ENCODE measurements around the gene SAMD9L. TPM values are rescaled to one million over a fixed set of nuclear protein-coding genes. Genes with fewer than 3 reads are reported as not detected.

The SAMD9L gene
- total and polyA plus RNA-seq, 8 donors, result 1.7 to 30.9 (median 4.6) TPM

DNA sequence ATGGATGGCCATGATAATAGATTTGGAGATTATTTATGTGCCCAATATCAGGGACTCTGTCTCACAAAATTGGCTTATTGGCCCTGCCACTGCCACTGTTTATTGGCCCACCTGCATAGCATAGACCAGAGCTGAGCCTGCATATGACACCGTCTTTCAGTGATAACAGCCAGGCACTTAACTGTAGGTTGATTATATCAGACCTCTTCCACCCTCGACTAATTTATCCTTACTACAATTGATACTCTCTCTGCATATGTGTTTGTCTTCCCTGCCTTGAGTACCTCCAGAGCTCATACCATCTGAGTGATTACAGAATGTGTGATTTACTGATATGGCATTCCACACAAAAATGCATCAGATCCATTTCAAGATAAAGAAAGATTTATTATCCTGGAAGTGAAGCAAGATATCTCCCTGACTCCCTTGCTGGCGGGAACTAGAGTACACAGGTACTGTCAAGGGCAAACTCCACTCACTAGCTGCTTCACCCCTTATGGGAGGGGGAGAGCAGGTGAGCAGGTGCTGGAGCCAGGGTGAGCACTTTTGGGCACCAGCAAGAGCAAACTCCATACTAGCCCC, 13.1 kb upstream of the SAMD9L start:
- intact Hi-C loops (cut with DNase I; ENCODE audit: low total_unique reads), result no loop called here
- TF ChIP-seq EP300 (IDR thresholded peaks at IDR 0.05), result no peak
- TF ChIP-seq POLR2A (IDR thresholded peaks at IDR 0.05), result no peak
- no peak for TF ChIP-seq CTCF (IDR thresholded peaks at IDR 0.05)
- TF ChIP-seq POLR2AphosphoS5 (IDR thresholded peaks at IDR 0.05), result no peak
- Histone ChIP-seq H3K27ac (no peak overlapping the region), H3K4me3 (no peak overlapping the region), H3K9me3 (peaks cover 0 to 6% (median 0%) of the 10 kb centered on the region in 4 donors), H3K4me1 (no peaks in the 10 kb centered on the region), H3K27me3 (no peaks in the 10 kb centered on the region), H3K36me3 (no peaks in the 10 kb centered on the region)
- no peak for DNase-seq
- 63 to 92% (median 75%) methylated on average over 3 of the region's 3 CpGs for WGBS, 5 donors

GRCh38 chr7:93160410-93160809, 12.2 kb upstream of the SAMD9L start:
- Histone ChIP-seq H3K4me3 (no peak overlapping the region), H3K9me3 (peaks cover 0 to 6% (median 0%) of the 10 kb centered on the region in 4 donors), H3K27me3 (no peaks in the 10 kb centered on the region), H3K4me1 (no peaks in the 10 kb centered on the region), H3K36me3 (no peaks in the 10 kb centered on the region), H3K27ac (no peak overlapping the region)
- TF ChIP-seq CTCF (IDR thresholded peaks at IDR 0.05), result no peak
- no peak for TF ChIP-seq POLR2A (IDR thresholded peaks at IDR 0.05)
- TF ChIP-seq POLR2AphosphoS5 (IDR thresholded peaks at IDR 0.05), result no peak
- TF ChIP-seq EP300 (IDR thresholded peaks at IDR 0.05), result no peak
- intact Hi-C loops (cut with DNase I; ENCODE audit: low total_unique reads), result no loop called here
- 49 to 70% (median 57%) methylated on average over 1 of the region's 1 CpG for WGBS, 5 donors
- no peak for DNase-seq

GRCh38 chr7:93159490-93159889, 11.3 kb upstream of the SAMD9L start:
- Histone ChIP-seq H3K27me3 (no peaks in the 10 kb centered on the region), H3K4me1 (no peaks in the 10 kb centered on the region), H3K27ac (no peak overlapping the region), H3K9me3 (peaks cover 0 to 6% (median 0%) of the 10 kb centered on the region in 4 donors), H3K36me3 (no peaks in the 10 kb centered on the region), H3K4me3 (no peak overlapping the region)
- WGBS, 5 donors, result 55 to 75% (median 56%) methylated on average over 3 of the region's 3 CpGs
- TF ChIP-seq CTCF (IDR thresholded peaks at IDR 0.05), result no peak
- no peak for TF ChIP-seq POLR2AphosphoS5 (IDR thresholded peaks at IDR 0.05)
- TF ChIP-seq POLR2A (IDR thresholded peaks at IDR 0.05), result no peak
- TF ChIP-seq EP300 (IDR thresholded peaks at IDR 0.05), result no peak
- no peak for DNase-seq
- intact Hi-C loops (cut with DNase I; ENCODE audit: low total_unique reads), result no loop called here

DNA sequence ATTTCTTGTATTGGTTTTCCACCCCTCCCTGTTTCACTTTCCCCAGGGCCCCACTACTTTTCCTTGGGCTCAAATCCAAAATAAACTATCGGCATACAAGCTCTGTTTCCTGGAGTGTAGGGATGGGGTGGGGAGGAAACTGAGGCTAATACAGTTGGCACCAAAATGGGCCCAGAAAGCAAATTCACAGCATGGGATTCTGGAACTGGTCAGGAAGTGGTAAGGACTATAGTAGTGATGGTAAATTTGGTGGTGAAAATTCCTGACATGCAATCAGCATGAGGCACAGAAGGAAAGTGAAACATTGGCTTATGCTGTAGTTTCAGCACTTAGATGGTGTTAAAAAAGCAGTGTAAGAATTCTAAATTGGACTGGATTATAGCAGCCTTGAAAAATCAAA, 8.7 kb upstream of the SAMD9L start:
- WGBS, 5 donors, result 53 to 81% (median 70%) methylated on average over 1 of the region's 1 CpG
- intact Hi-C loops (cut with DNase I; ENCODE audit: low total_unique reads), result no loop called here
- Histone ChIP-seq H3K27me3 (no peaks in the 10 kb centered on the region), H3K4me1 (no peaks in the 10 kb centered on the region), H3K9me3 (peaks cover 0 to 1% (median 0%) of the 10 kb centered on the region in 4 donors), H3K4me3 (no peak overlapping the region), H3K36me3 (no peaks in the 10 kb centered on the region), H3K27ac (no peak overlapping the region)
- DNase-seq, result no peak
- no peak for TF ChIP-seq CTCF (IDR thresholded peaks at IDR 0.05)
- no peak for TF ChIP-seq POLR2A (IDR thresholded peaks at IDR 0.05)
- TF ChIP-seq POLR2AphosphoS5 (IDR thresholded peaks at IDR 0.05), result no peak
- TF ChIP-seq EP300 (IDR thresholded peaks at IDR 0.05), result no peak
